Esophagus squamous epithelium (tissue), 4 donors: ENCODE data around the gene PMEPA1.

Experiments
- CTCF ChIP-seq, 6 experiments: fragments of 450-650 bp in 4 of 6; fragments of 200-600 bp in 2 of 6; sonication (generic) in 2 of 6; IDR thresholded peaks; one replicate each; pipeline ENCODE4 v1.5.1; 2016 to 2019; ENCODE audit warnings: antibody characterized with exemption in 6 of 6, mild to moderate bottlenecking in 4 of 6, moderate library complexity in 4 of 6
- POLR2A ChIP-seq, 4 donors: fragments of 450-650 bp; IDR thresholded peaks; one replicate each; pipeline ENCODE4 v1.6.1; 2017; ENCODE audit warnings: antibody characterized with exemption in 4 of 4, mild to moderate bottlenecking in 4 of 4, moderate library complexity in 3 of 4

DNA sequence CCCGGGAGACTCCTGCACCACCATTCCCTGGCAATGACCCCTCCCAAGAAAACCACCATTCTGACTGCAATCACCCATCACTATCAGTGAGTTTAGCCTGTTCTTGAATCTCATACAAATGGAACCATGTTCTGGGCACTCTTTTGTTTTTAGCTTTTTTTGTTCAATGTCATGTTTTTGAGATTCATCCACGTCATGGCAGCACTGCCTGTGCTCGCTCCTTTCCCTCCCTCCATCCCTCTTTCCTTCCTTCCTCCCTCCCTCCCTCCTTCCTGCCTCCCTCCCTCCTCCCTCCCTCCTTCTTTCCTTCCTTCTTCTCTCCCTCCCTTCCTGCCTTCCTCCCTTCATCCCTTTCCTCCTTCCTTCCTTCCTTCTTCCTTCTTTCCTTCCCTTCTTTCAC, 44.4 kb upstream of the PMEPA1 start:
- TF ChIP-seq CTCF (IDR thresholded peaks at IDR 0.05) (no peak), POLR2A (IDR thresholded peaks at IDR 0.05) (no peak)
